Tibial nerve (tissue), 4 donors: ENCODE data around the gene NOC2L. TPM values are rescaled to one million over a fixed set of nuclear protein-coding genes. Genes with fewer than 3 reads are reported as not detected.
A peak's percentile ranks its signal among the peaks of the same experiment; 100 is the strongest.

ENCODE experiments used
- DNase-seq, 2 donors: peaks; one replicate each; pipeline ENCODE4 v3.0.0-alpha.2; 2019; ENCODE audit warnings: low spot score in 2 of 2
- H3K27ac ChIP-seq, 4 donors: fragments of 200-600 bp; sonication (generic) in 3 of 4; one replicate each; pipeline ENCODE4 v1.5.1; 2017 to 2019; ENCODE audit warnings: mild to moderate bottlenecking in 1 of 4
- H3K27me3 ChIP-seq, 2 donors: fragments of 200-600 bp; sonication (generic) in 1 of 2; one replicate each; pipeline versions ENCODE4 v1.5.1 to v1.6.0; 2017 to 2019
- H3K36me3 ChIP-seq, 3 donors: fragments of 200-600 bp; sonication (generic); one replicate each; pipeline ENCODE4 v1.5.1; 2018 to 2019
- H3K4me1 ChIP-seq, 4 donors: fragments of 200-600 bp; sonication (generic) in 3 of 4; one replicate each; pipeline ENCODE4 v1.5.1; 2017 to 2019
- H3K4me3 ChIP-seq, 4 donors: fragments of 200-600 bp; sonication (generic) in 3 of 4; one replicate each; pipeline ENCODE4 v1.5.1; 2017 to 2019; ENCODE audit warnings: mild to moderate bottlenecking in 1 of 4, moderate library complexity in 1 of 4
- H3K9me3 ChIP-seq, 4 donors: fragments of 200-600 bp; sonication (generic) in 3 of 4; one replicate each; pipeline ENCODE4 v1.5.1; 2017 to 2019
- EP300 ChIP-seq, 2 donors: sonication (generic); formaldehyde crosslinking; IDR thresholded peaks; one replicate each; pipeline ENCODE4 v1.6.1; 2017; ENCODE audit warnings: antibody characterized with exemption in 2 of 2, mild to moderate bottlenecking in 1 of 2
- POLR2A ChIP-seq, 2 donors: fragments of 450-650 bp; IDR thresholded peaks; one replicate each; pipeline ENCODE4 v1.6.1; 2017; ENCODE audit warnings: antibody characterized with exemption in 2 of 2, mild to moderate bottlenecking in 2 of 2, moderate library complexity in 2 of 2
- WGBS, 2 donors: methylation state at CpG; one replicate each; pipeline ENCODE4 v1.1.5; 2018; 5-methylcytosine and 5-hydroxymethylcytosine counted together
- total RNA-seq, 4 donors: library from RNA; depleted of rRNA; stranded (reverse); fragments of >200 nt; gene quantifications; one replicate each; pipeline ENCODE4 v1.1.0, GENCODE V29; 2016
- TF ChIP-seq, protein P1 (sequence below), 5 experiments: fragments of 200-600 bp in 3 of 5; fragments of 450-650 bp in 2 of 5; sonication (generic) in 3 of 5; IDR thresholded peaks; one replicate each; pipeline ENCODE4 v1.5.1; 2016 to 2019; ENCODE audit warnings: antibody characterized with exemption in 5 of 5, mild to moderate bottlenecking in 3 of 5, moderate library complexity in 2 of 5

NOC2L gene
- total RNA-seq, 4 donors from 2014 or later, result 28.2 to 54.0 (median 46.4) TPM

DNA sequence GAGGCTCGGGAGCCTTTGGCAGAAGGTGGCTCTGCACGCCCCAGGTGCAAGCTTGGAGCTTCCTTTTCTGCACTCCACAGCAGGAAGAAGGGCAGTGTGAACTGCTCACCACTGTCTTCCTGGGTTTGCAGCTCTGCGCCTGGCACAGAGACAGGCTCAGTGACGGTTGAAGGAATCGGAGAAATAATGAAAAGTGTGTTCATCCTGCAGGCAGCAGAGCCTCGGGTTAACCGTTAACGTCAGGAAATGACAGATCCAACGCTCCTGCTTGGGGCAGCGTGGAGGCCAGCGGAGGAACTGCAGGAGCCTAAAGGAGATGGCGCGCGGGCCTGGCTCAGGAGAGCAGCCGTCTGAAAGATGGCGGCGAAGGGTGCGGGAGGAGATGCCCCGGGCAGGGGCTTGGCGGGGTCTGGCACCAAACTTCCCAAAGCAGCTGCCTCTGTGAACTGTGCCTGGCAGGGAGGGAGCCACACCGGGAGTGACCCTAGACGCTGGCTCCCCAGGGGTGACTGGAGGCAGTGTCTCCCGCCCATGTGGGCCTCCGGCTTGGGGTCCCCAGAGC is 46.2 kb downstream of the NOC2L start:
- Histone ChIP-seq H3K4me1 (peaks cover 0 to 29% (median 3%) of the 10 kb centered on the region in 4 donors), H3K4me3 (no peak overlapping the region), H3K9me3 (no peaks in the 10 kb centered on the region), H3K36me3 (no peaks in the 10 kb centered on the region), H3K27ac (no peak overlapping the region), H3K27me3 (peaks cover 0 to 69% of the 10 kb centered on the region in 2 donors)
- TF ChIP-seq EP300 (IDR thresholded peaks at IDR 0.05), result no peak
- TF ChIP-seq POLR2A (IDR thresholded peaks at IDR 0.05), result no peak
- TF ChIP-seq, protein P1, sequence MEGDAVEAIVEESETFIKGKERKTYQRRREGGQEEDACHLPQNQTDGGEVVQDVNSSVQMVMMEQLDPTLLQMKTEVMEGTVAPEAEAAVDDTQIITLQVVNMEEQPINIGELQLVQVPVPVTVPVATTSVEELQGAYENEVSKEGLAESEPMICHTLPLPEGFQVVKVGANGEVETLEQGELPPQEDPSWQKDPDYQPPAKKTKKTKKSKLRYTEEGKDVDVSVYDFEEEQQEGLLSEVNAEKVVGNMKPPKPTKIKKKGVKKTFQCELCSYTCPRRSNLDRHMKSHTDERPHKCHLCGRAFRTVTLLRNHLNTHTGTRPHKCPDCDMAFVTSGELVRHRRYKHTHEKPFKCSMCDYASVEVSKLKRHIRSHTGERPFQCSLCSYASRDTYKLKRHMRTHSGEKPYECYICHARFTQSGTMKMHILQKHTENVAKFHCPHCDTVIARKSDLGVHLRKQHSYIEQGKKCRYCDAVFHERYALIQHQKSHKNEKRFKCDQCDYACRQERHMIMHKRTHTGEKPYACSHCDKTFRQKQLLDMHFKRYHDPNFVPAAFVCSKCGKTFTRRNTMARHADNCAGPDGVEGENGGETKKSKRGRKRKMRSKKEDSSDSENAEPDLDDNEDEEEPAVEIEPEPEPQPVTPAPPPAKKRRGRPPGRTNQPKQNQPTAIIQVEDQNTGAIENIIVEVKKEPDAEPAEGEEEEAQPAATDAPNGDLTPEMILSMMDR (IDR thresholded peaks at IDR 0.05), result no peak
- no peak for DNase-seq
- 27 to 54% methylated on average over 20 to 22 of the region's 24 CpGs for WGBS, 2 donors

- TF ChIP-seq, protein P1 (IDR thresholded peaks at IDR 0.05), result no peak
- TF ChIP-seq EP300 (IDR thresholded peaks at IDR 0.05) (no peak), POLR2A (IDR thresholded peaks at IDR 0.05) (no peak)
- H3K4me3 ChIP-seq, result no peak overlapping the region
- peaks cover 0 to 62% of the 10 kb centered on the region in 2 donors for H3K27me3 ChIP-seq
- DNase-seq, result peak in 1 of 2 donors; percentile 4
- no peaks in the 10 kb centered on the region for H3K9me3 ChIP-seq
- peaks cover 0 to 26% (median 3%) of the 10 kb centered on the region in 4 donors for H3K4me1 ChIP-seq
- H3K36me3 ChIP-seq, result no peaks in the 10 kb centered on the region
- no peak overlapping the region for H3K27ac ChIP-seq
- 53 to 73% methylated on average over 13 to 15 of the region's 15 CpGs for WGBS, 2 donors
Measured at GRCh38 chr1:911875-912739, 46.9 kb downstream of the NOC2L start.

GRCh38 chr1:910881-911721 is 48.0 kb downstream of the NOC2L start:
- no peaks in the 10 kb centered on the region for H3K9me3 ChIP-seq
- H3K27me3 ChIP-seq, result peaks cover 0 to 52% of the 10 kb centered on the region in 2 donors
- H3K36me3 ChIP-seq, result no peaks in the 10 kb centered on the region
- no peak overlapping the region for H3K4me3 ChIP-seq
- WGBS, 2 donors, result 62 to 74% methylated on average over 24 to 25 of the region's 25 CpGs
- H3K4me1 ChIP-seq, result peaks cover 0 to 27% (median 7%) of the 10 kb centered on the region in 4 donors
- no peak for TF ChIP-seq POLR2A (IDR thresholded peaks at IDR 0.05)
- TF ChIP-seq, protein P1 (IDR thresholded peaks at IDR 0.05), result no peak
- TF ChIP-seq EP300 (IDR thresholded peaks at IDR 0.05), result no peak
- DNase-seq, result peak in 1 of 2 donors; percentile 6
- H3K27ac ChIP-seq, result peak overlapping the region in 1 of 4 donors; percentile 72

- Histone ChIP-seq H3K4me1 (peaks cover 0 to 34% (median 11%) of the 10 kb centered on the region in 4 donors), H3K4me3 (peak overlapping the region in 1 of 4 donors; percentile 33), H3K27me3 (peaks cover 0 to 46% of the 10 kb centered on the region in 2 donors), H3K36me3 (no peaks in the 10 kb centered on the region), H3K9me3 (no peaks in the 10 kb centered on the region), H3K27ac (peak overlapping the region in 2 of 4 donors; percentile 60 to 72)
- DNase-seq, result peak in 1 of 2 donors; percentile 11
- 14 to 45% methylated on average over 14 of the region's 29 CpGs for WGBS, 2 donors
- TF ChIP-seq, protein P1 (IDR thresholded peaks at IDR 0.05), result no peak
- TF ChIP-seq POLR2A (IDR thresholded peaks at IDR 0.05) (no peak), EP300 (IDR thresholded peaks at IDR 0.05) (no peak)
Measured at GRCh38 chr1:910311-910880, 48.7 kb downstream of the NOC2L start.
